Stimulated activated CD4-positive, alpha-beta T cell treated with anti-CD3 and anti-CD28 coated beads, TNF-alpha, amount 100 ng/mL, for 24 hours (primary cell): Measurements from ENCODE around the gene EVA1C.
A peak's percentile ranks its signal among the peaks of the same experiment; 100 is the strongest.
"Not testable (repeated sequence)": the region's sequence is repeated elsewhere in the genome, so short reads cannot be mapped to it uniquely, and the experiment has no call there.

Source experiments
- DNase-seq, 3 experiments: peaks; one replicate each; pipeline ENCODE4 v3.0.0-alpha.2; 2020; ENCODE audit warnings: low read depth in 3 of 3

EVA1C gene, protein sequence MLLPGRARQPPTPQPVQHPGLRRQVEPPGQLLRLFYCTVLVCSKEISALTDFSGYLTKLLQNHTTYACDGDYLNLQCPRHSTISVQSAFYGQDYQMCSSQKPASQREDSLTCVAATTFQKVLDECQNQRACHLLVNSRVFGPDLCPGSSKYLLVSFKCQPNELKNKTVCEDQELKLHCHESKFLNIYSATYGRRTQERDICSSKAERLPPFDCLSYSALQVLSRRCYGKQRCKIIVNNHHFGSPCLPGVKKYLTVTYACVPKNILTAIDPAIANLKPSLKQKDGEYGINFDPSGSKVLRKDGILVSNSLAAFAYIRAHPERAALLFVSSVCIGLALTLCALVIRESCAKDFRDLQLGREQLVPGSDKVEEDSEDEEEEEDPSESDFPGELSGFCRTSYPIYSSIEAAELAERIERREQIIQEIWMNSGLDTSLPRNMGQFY

DNA sequence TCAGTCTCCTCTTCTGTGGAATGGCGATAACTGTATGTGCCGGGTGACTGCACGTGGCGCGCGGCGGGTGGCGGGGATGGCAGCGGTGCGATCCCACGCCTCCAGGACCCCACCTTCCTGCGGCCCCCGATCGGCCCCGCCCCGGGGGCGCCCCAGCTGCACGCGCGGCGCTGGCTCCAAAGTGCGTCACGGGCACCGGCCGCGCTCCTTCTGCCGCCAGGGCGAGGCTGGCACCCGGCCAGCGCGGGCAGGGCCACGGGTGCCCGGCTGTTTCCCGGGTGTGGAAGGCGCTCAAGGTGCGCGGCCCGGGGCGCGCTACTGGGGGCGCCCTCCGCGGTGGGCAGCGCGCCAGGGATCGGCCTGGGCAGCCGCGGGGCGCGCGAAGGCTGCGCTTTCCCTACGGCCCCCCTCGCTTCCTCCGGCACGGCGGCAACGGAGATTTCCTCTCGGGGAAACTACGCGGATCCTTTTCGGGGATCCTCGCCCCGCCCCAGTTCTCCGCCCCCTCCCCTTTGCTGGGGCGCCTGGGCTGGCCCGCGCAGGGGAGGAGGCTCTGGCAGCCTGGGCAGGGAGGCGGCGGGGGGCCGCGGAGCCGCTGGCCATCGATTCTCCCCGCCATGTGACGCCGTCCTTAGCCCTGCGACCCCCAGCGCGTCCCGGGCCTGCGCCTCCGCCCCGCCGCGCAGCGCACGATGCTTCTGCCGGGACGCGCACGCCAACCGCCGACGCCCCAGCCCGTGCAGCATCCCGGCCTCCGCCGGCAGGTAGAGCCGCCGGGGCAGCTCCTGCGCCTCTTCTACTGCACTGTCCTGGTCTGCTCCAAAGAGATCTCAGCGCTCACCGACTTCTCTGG is at the start of gene EVA1C:
Gene EVA1C, plus strand, starts transcription at position 545 of the 853 bp plus-strand sequence. Its CDS starts 148 bp downstream, at position 693.
- DNase-seq = peak; percentile 45 to 72 (median 55)

DNA sequence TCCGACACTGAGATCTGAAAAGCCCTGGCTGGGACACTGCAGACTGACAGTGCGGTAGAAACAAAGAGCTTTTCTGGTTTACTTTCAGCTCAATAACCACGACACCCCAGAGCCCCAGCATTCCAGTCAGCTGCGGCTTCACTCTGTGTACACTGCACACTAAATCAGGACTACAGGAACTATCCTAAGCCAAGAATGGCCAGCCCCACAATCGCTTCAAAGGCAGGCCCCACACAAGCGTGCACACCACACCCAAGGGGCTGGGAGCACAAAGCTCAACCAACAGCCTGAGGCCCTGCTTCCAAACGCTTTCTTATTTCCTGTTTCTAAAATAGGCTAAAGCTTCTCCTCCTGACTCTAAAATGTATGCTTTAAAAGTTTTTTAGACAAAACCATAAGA is 48.1 kb upstream of the EVA1C start:
- DNase-seq = no peak

DNA sequence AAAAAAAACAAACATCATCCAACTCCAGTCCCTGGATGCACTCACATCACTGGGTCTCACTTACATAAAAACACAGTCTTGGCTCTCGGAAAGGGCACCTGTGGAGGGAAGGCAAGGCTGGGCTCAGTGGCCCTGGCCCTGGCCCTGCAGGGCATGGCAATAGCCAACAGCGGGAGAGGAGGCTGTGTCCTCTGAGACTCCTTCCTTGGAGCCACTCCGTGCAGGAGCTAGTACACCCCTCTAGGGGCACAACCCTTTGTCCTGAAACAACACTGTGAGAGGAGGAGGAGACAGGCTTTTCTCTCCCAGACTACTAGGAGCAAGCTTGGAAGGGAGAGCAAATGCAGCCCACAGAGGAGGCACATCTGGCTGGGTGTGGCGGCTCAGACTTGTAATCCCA is 47.7 kb upstream of the EVA1C start:
- DNase-seq = no peak

DNA sequence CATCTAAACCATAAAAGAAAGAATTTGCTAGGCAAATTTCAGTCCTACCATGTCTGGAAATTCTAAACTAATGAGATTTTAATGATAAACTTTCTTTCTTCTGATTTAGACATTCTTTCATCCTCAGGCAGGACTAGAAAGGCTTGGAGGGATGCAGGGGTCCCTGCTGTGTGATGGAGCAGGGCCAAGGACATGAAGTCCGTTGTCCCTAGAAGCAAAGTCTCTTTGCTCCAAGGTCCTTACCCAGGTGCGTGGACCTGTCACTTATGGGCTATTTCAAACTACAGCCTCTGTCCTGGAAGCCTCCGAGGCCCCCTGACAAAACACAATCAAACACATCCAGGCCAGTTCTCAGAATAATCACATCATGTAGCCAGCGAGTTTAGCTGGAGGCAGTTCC is 46.3 kb upstream of the EVA1C start:
- no peak for DNase-seq

DNA sequence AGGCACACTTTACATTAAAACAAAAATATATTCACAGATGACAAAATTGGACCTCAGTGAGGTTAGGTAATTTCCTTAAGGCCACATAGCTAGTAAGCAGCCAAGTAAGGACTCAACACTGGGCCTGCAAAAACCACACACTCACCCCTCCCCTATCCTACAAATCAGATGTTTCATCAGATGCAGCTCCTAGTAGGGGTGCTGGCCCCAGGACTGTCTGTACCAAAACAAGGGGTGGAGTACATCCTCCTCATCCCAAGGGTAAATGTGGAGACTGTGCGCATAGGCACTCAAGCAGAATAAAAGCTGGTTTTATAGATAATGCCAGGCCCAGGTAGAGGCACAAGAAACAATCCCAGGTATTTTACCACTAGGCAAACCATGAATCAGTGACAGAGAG is 45.3 kb upstream of the EVA1C start:
- DNase-seq = no peak

DNA sequence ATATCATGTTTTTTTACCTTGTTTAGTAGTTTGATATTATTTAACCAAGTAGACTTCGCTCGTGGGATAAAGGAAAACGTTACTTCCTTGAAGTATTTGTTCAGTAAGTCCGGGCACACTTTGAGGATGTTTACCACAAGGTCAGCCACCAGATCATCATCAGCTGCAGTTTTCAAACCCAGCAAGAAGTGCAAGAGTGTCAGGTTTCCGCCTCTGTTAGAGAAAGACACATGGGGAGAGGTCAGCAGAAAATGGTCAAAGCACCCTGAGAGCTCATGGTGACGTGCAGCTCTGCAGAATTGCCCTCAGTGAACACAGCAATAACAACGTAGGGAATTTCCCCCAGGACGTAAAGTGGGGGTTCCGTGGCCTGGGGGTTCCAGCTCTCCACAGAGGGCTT is 44.1 kb upstream of the EVA1C start:
- no peak for DNase-seq

DNA sequence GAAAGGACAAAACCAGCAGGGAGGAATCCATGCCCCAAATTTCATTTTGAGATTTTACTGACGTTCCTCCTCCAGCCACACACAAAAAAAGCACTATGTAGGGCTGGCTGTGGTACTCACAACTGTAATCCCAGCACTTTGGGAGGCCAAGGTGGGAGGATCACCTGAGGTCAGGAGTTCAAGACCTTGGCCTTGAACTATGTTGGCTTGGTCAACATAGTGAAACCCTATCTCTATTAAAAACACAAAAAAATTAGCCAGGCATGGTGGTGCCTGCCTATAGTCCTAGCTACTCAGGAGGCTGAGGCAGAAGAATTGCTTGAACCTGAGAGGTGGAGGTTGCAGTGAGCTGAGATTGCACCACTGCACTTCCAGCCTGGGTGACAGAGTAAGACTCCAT is 43.5 kb upstream of the EVA1C start:
- not testable (repeated sequence) for DNase-seq

DNA sequence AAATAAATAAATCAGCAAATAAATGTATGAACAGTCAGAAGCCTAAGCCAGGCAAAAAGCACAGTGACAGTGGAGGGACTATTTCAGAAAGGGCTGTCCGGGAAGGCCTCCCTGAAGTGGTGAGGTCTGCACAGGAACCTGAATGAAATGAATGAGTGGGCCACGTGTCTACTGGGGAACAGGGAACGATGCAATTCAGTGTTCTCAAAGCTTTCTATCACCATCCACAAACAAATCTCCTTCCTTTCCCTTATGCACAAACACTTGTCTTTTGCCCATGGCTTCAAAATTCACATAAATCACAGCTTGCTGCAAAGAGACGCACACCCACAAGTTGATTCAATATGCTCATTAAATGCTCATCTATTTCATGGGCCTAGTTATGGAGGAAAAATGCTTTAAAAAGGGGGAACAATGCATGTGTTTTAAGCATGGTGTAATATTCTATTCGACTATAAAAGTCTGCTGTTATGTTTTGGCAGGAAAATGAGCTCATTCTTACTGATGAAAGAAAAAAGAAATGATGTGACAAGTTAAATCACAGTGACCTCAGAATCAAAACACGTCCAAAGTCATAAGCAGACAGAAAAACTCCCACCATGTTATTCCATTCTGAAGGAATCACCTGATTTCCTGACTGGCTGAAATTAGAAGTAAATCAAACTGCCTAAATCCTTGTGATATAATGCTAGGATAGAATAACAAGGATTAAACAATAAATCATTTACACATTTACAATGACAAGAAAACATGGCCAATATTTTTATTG is 41.3 kb upstream of the EVA1C start:
- no peak for DNase-seq

DNA sequence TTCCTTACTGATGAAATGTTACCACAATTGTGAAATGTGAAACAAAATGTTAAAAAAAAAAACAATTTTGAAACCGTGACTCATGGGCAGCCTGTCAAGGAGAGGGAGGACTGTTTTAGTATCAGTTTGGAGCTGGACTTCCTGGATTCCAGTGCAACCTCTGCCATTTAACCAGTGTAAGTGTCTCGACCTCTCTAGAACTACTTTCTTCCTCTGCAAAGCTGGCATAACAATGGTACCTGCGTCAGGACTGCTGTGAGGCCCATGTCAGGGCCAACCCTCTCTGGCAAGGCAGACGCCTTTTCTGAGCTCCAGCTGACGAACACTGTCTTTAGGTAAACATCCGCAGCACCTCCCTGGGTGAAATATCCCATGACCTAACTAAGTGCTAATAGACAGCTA is 40.6 kb upstream of the EVA1C start:
- no peak for DNase-seq

DNA sequence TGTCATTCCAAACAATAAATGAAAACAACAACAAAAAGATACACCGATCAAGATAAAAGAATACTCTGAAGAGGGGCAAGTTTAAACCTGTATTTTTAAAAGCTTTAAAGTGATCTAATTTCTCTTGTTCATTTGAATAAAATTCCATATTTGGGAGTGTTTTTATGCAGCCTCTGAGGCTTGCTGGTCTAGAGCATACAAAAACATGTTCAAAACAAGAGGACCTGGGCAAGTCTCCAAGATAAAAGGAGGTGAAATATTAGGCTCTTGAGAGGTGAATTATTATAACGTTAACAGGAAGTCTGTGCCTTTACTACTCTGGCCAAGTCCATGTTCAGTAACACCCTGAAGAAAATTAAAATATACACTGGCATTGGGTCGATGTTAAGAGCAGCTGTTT is 39.8 kb upstream of the EVA1C start:
- no peak for DNase-seq

DNA sequence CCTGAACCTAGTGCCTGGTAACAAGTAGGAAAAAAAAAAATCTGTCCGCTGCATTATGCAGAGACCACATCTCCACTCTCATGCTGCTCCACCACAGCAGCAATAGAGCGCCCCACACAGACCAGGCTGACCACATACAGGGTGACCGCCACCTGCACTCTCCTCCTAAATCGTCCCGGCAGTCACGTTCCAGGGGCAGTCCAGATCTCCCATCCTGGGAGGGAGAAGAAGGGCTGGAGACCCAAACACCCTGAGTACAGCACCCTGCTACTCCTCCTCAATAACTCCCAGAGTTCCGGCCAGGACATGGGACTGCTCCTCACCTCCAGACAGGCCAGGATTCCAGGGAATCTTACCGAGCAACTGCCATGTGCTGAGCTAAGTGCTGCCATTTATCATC is 35.0 kb upstream of the EVA1C start:
- DNase-seq = no peak

DNA sequence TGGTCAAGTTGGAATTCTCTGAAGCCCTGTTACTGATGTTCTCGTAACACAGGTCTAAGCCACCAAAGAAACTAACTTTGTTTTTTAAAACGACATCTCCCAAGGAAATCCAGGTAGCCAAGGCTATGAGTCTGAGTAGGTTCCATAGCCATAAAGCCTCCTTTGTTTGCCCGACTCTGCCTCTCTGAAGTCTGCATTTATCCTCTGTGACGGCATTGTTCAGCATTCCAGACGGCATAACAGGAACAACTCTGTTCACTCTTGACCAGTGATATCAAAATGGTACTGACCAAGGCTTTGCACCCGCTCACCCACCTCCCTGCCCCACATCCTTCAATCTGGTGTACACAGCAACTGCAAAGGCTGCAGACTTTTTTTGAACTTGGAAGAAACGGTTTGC is 34.5 kb upstream of the EVA1C start:
- no peak for DNase-seq

DNA sequence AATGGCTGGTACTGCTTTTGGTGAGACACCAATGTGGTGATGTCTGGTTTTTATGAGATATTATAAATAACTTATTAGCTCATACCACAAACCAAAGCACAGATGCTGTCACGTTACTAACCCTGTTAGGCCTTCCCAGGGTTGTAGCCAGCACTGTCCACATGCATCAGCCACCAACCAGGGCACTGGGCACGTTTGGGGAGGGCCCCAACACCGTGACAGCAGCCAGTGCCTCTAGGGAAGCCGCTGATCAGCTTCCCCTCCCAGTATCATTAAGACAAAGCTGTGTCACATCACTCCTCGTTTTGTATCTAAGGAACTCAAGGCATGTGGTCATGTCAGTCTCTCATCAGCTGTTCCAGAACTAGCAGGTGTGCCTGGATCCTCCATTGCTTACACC is 33.5 kb upstream of the EVA1C start:
- DNase-seq = no peak

DNA sequence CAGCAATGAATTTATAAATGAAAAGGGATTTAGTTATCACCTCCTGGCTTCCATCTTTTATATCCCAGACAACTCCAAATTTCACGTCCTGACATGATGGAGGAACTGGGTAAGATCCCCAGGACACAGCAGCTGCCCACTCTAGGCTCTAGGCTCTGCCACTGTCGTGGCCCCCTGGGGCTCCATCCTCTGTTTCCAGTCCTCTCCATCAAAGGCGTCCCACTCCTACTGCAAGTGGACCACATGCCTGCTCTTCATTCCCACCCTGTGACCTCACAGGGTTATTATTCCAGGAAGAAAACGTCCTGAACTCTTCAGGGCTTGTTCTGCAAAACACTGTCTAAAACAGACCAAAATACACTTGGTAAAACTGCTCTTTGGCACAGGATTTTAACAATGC is 31.6 kb upstream of the EVA1C start:
- DNase-seq = no peak

DNA sequence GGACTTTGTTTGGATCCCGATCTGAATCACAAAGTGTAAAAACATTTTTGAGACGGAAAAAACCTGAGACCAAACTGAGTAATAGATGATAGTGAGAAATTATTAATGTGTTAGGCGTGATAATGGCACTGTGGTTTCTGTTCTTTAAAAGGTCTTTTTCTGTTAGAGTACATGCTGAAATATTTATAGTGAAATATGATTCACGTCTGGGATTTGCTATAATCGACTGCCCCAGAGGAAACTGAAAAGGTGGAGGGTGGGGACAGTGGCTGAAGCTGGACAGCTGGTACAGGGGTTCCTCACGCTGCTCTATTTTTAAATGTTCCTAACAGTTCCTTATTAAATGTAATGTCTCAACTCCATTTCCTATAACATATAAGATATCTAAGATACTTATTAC is 30.9 kb upstream of the EVA1C start:
- no peak for DNase-seq

DNA sequence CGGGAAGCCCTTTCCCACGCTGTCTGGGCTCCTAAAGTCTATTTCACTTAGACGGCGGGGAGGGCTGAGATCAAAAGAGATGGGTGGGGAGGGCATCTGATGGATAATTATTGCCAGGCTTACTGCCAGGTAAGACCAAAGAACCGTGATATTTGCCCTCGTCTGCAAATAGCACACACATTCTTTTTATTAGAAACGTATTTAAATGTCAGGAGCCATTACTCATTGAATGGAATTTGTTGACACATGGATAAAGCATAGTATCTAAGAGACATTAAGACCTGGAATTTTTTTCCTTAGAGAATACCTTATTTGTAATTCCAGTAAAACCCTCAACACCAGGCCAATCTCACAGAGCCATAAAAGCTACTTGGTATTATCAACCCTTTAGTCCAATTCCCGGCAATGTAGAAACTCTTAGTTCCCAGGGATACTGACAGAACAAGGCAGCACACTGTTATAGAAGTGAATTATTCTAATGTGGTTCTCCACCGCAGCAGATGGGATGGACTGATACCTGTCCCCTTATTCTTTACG is 30.3 kb upstream of the EVA1C start:
- no peak for DNase-seq

DNA sequence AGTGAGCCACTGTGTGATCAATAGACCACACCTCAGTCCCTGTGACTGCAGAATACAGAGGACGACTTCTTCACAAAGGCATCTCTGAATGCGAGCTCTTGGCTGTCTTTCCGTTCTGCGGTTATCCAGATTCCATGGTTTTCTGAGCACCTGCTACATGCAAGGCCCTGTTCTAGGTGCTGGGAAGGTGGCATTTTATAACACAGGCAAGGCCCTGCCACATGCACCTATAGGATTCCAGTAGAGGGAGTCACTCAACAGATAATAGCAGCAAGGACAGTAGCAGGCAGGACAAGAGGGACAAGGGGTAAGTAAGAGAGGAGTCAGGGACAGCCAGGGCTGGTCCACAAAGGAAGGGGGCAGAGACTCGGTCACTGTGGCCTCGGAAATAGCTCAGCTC is 28.7 kb upstream of the EVA1C start:
- DNase-seq = no peak

DNA sequence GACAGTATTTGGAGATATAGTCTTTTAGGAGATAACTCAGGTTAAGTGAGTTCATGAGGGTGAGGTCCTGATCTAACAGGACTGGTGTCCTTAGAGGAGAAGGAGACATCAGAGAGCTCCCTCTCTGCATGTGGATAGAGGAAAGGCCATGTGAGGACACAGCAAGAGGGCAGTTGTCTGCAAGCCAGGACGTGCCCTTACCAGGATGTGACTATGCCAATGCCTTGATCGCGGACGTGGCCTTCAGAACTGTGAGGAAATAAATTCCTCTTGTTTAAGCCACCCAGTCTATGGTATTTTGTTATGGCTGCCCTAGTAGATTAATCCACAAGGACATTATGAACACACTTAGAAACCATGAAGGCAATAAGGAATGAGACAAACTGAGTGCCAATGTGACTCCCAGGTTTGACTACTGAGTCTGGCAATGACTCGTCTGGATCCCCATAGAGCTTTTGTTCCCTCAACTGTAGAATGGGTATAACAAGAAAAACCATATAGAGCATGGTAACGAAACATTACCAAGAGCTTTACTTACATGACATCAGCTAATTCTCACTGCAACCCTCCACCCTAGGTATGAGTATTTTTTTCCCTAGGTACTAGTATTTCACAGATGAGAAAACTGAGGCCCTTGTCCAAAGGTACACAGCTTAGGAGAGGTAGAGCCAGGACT is 26.2 kb upstream of the EVA1C start:
- DNase-seq = no peak

DNA sequence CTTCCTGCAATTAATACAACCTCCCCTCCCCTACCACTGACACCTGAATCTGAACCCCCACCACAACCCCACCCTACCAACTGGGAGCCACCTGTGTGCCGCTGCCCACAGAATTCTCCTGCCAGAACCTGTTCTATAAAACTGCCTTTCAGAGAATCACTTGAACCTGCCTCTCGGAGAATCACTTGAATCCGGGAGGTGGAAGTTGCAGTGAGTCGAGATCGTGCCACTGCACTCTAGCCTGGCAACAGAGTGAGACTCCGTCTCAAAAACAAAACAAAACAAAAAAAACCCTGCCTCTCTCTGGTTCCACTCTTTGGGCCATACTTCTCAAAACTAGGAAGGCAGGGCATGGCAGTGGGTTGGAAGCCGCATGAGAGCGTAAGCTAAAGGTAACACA is 25.4 kb upstream of the EVA1C start:
- no peak for DNase-seq

DNA sequence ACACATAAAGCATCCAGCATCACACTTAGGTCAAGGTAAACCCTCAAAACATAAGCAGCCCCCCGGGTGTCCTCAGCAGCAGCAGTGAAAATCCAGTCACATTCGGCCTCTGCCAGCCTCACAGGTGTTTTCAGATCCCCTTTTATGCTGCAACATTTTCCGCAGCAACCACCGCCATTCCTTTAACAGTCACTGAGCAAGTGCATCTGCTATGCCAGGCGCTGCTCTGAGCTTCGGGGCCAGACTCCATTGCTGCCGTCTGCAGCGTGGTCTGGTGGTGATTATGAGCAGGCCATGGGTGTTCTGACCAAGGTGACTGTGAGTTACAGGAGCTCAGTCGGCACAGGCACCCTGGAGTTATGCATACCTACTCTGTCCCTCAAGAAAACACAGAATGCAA is 24.2 kb upstream of the EVA1C start:
- no peak for DNase-seq

DNA sequence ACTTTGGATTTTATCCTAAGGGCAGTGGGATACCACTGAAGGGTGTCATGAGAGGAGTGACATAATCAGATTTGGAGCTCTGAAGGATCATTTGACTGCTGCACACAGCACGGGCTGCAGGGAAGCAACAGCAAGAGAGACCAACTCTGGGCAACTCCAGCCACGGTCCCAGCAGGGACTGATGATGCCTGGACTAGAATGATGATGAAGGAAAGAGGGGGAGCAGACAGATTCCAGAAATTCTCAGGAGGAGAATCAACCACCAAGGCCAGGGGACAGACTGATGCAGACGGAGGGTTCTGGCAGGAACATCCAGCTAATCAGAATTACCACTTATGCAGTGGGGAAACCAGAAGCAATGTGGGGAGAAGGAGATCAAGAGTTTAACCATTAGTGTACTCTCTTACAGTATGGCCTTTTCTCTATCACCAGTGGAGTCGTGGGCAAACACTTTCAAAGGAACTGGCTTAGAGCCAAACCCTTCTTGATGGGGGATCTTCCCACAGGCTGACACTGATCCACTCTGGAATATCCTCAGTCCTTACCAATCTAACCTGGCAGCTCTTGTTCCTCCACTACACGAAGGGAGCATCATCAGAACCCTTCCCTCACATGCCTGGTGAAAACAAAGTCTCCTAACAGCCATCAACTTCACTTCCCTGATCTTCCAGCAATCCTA is 23.0 kb upstream of the EVA1C start:
- DNase-seq = no peak
